ENCODE measurements around the gene TDRD12.

The TDRD12 gene

DNA sequence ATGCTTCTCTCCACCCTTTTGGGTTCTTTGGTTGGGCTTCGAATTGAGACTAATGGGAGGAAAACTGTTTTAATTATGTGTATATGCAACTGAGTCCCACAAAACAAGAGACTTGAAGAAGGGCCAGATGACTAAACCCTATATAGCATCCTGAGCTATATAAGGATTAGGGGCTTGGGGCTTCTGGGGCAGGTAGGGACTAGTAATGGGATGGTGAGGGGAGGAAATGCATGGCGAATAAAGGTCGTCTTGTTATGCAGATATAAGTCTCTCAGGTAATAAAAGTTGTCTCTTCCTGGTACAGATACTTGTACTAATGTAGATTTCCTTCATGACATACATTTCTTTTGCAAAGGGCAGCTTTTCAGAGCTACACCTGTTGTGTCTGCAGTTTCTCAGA is 152.8 kb downstream of the TDRD12 start:
- DNase-seq = no peak

- DNase-seq = no peak
Observed at GRCh38 chr19:32873247-32873959, 153.8 kb downstream of the TDRD12 start.

- DNase-seq = no peak
Observed at GRCh38 chr19:32874605-32875004, 155.0 kb downstream of the TDRD12 start.

DNA sequence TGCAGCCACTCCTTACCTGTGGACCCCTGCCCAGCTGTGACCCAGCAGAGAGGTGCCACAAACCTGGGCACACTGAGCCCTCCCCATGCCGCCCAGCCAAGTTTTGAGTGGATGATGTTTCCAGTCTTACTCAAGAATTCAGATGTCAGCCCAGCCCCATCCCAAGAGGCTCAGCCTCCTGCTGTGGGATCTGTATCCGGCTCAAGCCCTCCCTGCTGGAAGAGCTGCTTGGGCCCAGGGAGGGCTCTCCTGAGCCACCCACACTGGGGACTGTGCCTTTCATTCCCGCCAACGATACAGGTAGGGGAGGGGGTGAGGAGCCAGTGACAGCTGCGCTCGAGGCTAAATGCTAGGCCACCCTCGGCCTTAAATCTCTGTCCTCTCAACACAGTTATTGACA is 155.9 kb downstream of the TDRD12 start:
- DNase-seq = no peak

GRCh38 chr19:32876236-32876918 is 156.8 kb downstream of the TDRD12 start:
- DNase-seq = no peak

GRCh38 chr19:32876919-32877285 is 157.3 kb downstream of the TDRD12 start:
- DNase-seq = no peak

Measured in stimulated activated naive CD4-positive, alpha-beta T cell (primary cell).